IMR-90 (cell line): Measurements from ENCODE around the gene ZFAND2B. TPM values are rescaled to one million over a fixed set of nuclear protein-coding genes. Genes with fewer than 3 reads are reported as not detected.

Source experiments
- ATAC-seq: fragments of 200-7000 bp; cut with Tn5 transposase; 2 replicates; pipeline ENCODE4 v1.9.1; 2020; ENCODE audit warnings: low read depth, mild to moderate bottlenecking, moderate library complexity
- BruUV-seq: library from RNA; stranded (reverse); fragments of 400-500 nt; replicated peaks from 2 replicates; lab custom pipeline; 2021; lab: Mats Ljungman, UMichigan
- CTCF ChIA-PET: fragments of 300-600 bp; formaldehyde crosslinking; extraction: SDS; loops from one replicate; lab custom pipeline; 2021; ENCODE audit warnings: antibody characterized with exemption; lab: Yijun Ruan, JAX
- POLR2A ChIA-PET: fragments of 300-600 bp; sonication (Branson Sonifier 250); formaldehyde crosslinking; loops from one replicate; lab custom pipeline; 2022; ENCODE audit warnings: antibody characterized with exemption; ENCODE audit not compliant: unreplicated experiment; lab: Charles Lee
- DNase-seq: peaks from one replicate; pipeline ENCODE4 v3.0.0; 2013
- H2AFZ ChIP-seq: replicated peaks from 2 replicates; pipeline ENCODE3; 2013; ENCODE audit warnings: low read length, mild to moderate bottlenecking; ENCODE audit not compliant: poor library complexity
- H2AK5ac ChIP-seq: 2 replicates; pipeline ENCODE4 v1.6.1; 2013; ENCODE audit warnings: low read depth, low read length, inconsistent platforms
- H2AK9ac ChIP-seq: replicated peaks from 2 replicates; pipeline ENCODE3; 2013; ENCODE audit warnings: mild to moderate bottlenecking, low read depth, low read length, moderate library complexity; ENCODE audit not compliant: poor library complexity
- H2BK120ac ChIP-seq: 2 replicates; pipeline ENCODE4 v1.6.1; 2013; ENCODE audit warnings: low read depth, low read length, inconsistent platforms
- H2BK15ac ChIP-seq: 3 replicates; pipeline ENCODE4 v1.6.1; 2013; ENCODE audit warnings: low read depth, low read length, inconsistent platforms
- H2BK20ac ChIP-seq: 2 replicates; pipeline ENCODE4 v1.6.1; 2013; ENCODE audit warnings: low read depth, mild to moderate bottlenecking, inconsistent platforms, low read length, moderate library complexity
- H2BK5ac ChIP-seq: 2 replicates; pipeline ENCODE4 v1.6.1; 2013; ENCODE audit warnings: mild to moderate bottlenecking, low read depth, low read length, inconsistent platforms; ENCODE audit not compliant: poor library complexity, severe bottlenecking
- H3K14ac ChIP-seq: replicated peaks from 2 replicates; pipeline ENCODE4 v1.6.1; 2013; ENCODE audit warnings: low read depth, low read length, inconsistent platforms
- H3K18ac ChIP-seq: 2 replicates; pipeline ENCODE4 v1.6.1; 2013; ENCODE audit warnings: low read depth, low read length, control low read depth
- H3K23ac ChIP-seq: 2 replicates; pipeline ENCODE4 v1.6.1; 2013; ENCODE audit warnings: low read depth, low read length, inconsistent platforms
- H3K27ac ChIP-seq: 2 replicates; pipeline ENCODE4 v1.5.1; 2013; ENCODE audit warnings: mild to moderate bottlenecking, control low read depth, low read length; ENCODE audit not compliant: insufficient read depth
- H3K27me3 ChIP-seq: 2 replicates; pipeline ENCODE4 v1.6.1; 2013; ENCODE audit warnings: low read length; ENCODE audit not compliant: control insufficient read depth, insufficient read depth
- H3K36me3 ChIP-seq: 2 replicates; pipeline ENCODE4 v1.6.1; 2013; ENCODE audit warnings: low read length, mixed read lengths; ENCODE audit not compliant: control insufficient read depth, insufficient read depth
- H3K4ac ChIP-seq: 2 replicates; pipeline ENCODE4 v1.6.1; 2013; ENCODE audit warnings: low read depth, low read length, inconsistent platforms
- H3K4me1 ChIP-seq: 2 replicates; pipeline ENCODE4 v1.6.1; 2013; ENCODE audit warnings: low read length, mixed read lengths; ENCODE audit not compliant: control insufficient read depth, insufficient read depth
- H3K4me2 ChIP-seq: 2 replicates; pipeline ENCODE4 v1.6.1; 2013; ENCODE audit warnings: low read depth, mild to moderate bottlenecking, control low read depth, low read length, moderate library complexity
- H3K4me3 ChIP-seq: 2 replicates; pipeline ENCODE4 v1.5.1; 2013; ENCODE audit warnings: low read depth, mild to moderate bottlenecking, control low read depth, low read length, moderate library complexity; ENCODE audit not compliant: insufficient read depth
- H3K56ac ChIP-seq: 2 replicates; pipeline ENCODE4 v1.6.1; 2013; ENCODE audit warnings: low read length, inconsistent platforms; ENCODE audit not compliant: insufficient read depth; ENCODE audit errors: extremely low read depth
- H3K79me1 ChIP-seq, 2 experiments: 2 replicates each; pipeline ENCODE4 v1.6.1; 2013; ENCODE audit warnings: low read length in 2 of 2, inconsistent platforms in 1 of 2, low read depth in 1 of 2
- H3K9ac ChIP-seq: 2 replicates; pipeline ENCODE4 v1.6.1; 2013; ENCODE audit warnings: low read depth, low read length, control low read depth
- H3K9me1 ChIP-seq: 2 replicates; pipeline ENCODE4 v1.6.1; 2013; ENCODE audit warnings: low read length, inconsistent platforms; ENCODE audit not compliant: insufficient read depth
- H3K9me3 ChIP-seq: 2 replicates; pipeline ENCODE4 v1.6.1; 2013; ENCODE audit warnings: low read length; ENCODE audit not compliant: control insufficient read depth, insufficient read depth
- H4K20me1 ChIP-seq: 2 replicates; pipeline ENCODE4 v1.6.1; 2013; ENCODE audit warnings: low read length, inconsistent platforms; ENCODE audit not compliant: insufficient read depth
- H4K5ac ChIP-seq: 2 replicates; pipeline ENCODE4 v1.6.1; 2013; ENCODE audit warnings: mild to moderate bottlenecking, low read depth, low read length, control low read depth
- H4K8ac ChIP-seq, 2 experiments: 2 replicates each; pipeline ENCODE4 v1.6.1; 2013; ENCODE audit warnings: low read depth in 2 of 2, low read length in 2 of 2, control low read depth in 1 of 2, inconsistent platforms in 1 of 2
- H4K91ac ChIP-seq: 2 replicates; pipeline ENCODE4 v1.6.1; 2013; ENCODE audit warnings: low read depth, low read length, inconsistent platforms; ENCODE audit not compliant: insufficient read depth
- BHLHE40 ChIP-seq: fragments of 150-350 bp; IDR thresholded peaks from 2 replicates; pipeline ENCODE4 v1.6.1; 2016; ENCODE audit warnings: mild to moderate bottlenecking, low read depth, low read length
- CHD1 ChIP-seq: IDR thresholded peaks from 2 replicates; pipeline ENCODE4 v1.6.1; 2012; ENCODE audit warnings: low read depth, low read length, improper control_type of control experiment
- FOS ChIP-seq: fragments of 150-350 bp; IDR thresholded peaks from 2 replicates; pipeline ENCODE4 v1.6.1; 2016; ENCODE audit warnings: low read depth, low read length
- MAZ ChIP-seq: IDR thresholded peaks from 2 replicates; pipeline ENCODE4 v1.6.1; 2012; ENCODE audit warnings: low read depth, mild to moderate bottlenecking, low read length, improper control_type of control experiment, moderate library complexity, borderline replicate concordance
- MXI1 ChIP-seq: IDR thresholded peaks from 2 replicates; pipeline ENCODE4 v1.6.1; 2012; ENCODE audit warnings: low read depth, mild to moderate bottlenecking, low read length, moderate library complexity, borderline replicate concordance
- NFE2L2 ChIP-seq: fragments of 150-350 bp; IDR thresholded peaks from 2 replicates; pipeline ENCODE4 v1.6.1; 2016; ENCODE audit warnings: low read depth, mild to moderate bottlenecking, low read length
- RAD21 ChIP-seq: IDR thresholded peaks from 2 replicates; pipeline ENCODE4 v1.6.1; 2012; ENCODE audit warnings: low read length, improper control_type of control experiment
- whole genome bisulfite sequencing, 2 experiments: methylation state at CpG; one replicate each; pipeline versions ENCODE4 v1.1.5 to v1.1.7; 2013; ENCODE audit warnings: missing lambda C conversion rate in 2 of 2; ENCODE audit not compliant: insufficient read length in 1 of 2; ENCODE audit errors: extremely low coverage in 2 of 2; 5-methylcytosine and 5-hydroxymethylcytosine counted together
- dilution Hi-C: fragments of 300-500 bp; cut with HindIII; formaldehyde crosslinking; loops from one replicate; pipeline ENCODE4 v1.14.3; 2018; ENCODE audit warnings: low sequenced_read_pairs; ENCODE audit not compliant: unreplicated experiment
- in situ Hi-C: fragments of 300-500 bp; cut with MboI; formaldehyde crosslinking; loops from 3 replicates; pipeline ENCODE4 v1.14.3; 2019; ENCODE audit warnings: low sequenced_read_pairs, inconsistent platforms, mixed read lengths
- intact Hi-C: fragments of 100-400 bp; cut with micrococcal nuclease; formaldehyde crosslinking; loops from 2 replicates; pipeline ENCODE4 v1.10.0; 2022
- polyA plus RNA-seq, 3 experiments: library from polyadenylated mRNA; depleted of rRNA; stranded (reverse); fragments of >200 nt; gene quantifications; 2 replicates each; pipeline ENCODE4 v1.2.3, GENCODE V29; 2012; ENCODE audit warnings: low replicate concordance in 1 of 3
- total RNA-seq: library from RNA; depleted of rRNA; stranded (reverse); fragments of >200 nt; gene quantifications from 2 replicates; pipeline ENCODE4 v1.2.3, GENCODE V29; 2012
- TF ChIP-seq, protein P1 (sequence below): conservative IDR thresholded peaks from 2 replicates; pipeline ENCODE4 v1.5.1; 2012; ENCODE audit warnings: mild to moderate bottlenecking, low read depth, low read length, improper control_type of control experiment

Gene ZFAND2B
- total and polyA plus RNA-seq, 2 of the 4 experiments (the other 2 are of a cell fraction) = 25.5 to 38.3 TPM

DNA sequence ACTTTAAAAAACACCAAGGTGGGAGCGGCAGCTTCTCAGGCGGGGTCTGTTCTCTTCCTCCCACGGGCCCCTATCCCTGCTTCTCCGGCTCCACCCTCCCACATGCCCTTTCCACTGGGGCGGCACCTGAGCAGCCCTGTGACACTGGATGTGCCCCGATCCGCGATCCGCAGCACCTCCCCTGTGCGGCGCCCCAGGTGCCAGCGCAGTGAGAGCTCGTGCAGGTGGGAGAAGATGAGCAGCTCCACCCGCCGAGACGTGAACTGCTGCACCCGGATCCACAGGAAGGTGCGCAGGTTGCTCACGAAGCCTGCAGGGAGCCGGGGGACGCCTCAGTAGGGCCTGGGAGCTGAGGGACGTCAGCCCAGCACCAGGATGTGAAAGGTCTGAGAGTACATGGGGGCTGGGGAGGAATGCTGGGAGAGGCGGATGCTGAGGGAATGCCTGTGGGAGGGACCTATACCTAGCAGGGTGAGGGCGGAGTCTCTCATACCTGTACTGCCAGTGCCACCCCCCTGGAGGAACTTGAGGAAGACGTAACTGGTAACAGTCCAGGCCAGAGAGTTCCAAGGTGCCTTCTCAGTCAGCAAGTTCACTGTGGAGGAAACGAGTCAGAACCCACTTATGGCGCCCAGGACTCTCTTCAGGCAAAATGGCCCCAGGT lies 9.4 kb downstream of the ZFAND2B start:
- Histone ChIP-seq H3K14ac (no peak overlapping the region), H3K4ac (no peak overlapping the region), H3K27ac (no peak overlapping the region), H3K4me1 (peaks cover 5% of the 10 kb centered on the region; the same call in 1 of the 2 replicates), H4K5ac (no peak overlapping the region), H3K56ac (no peak overlapping the region), H2AK5ac (peak overlapping the region; percentile 64; the same call in 1 of the 2 replicates), H3K4me2 (no peak overlapping the region), H3K36me3 (peaks cover 48% of the 10 kb centered on the region), H3K9me1 (peaks cover 6% of the 10 kb centered on the region), H3K23ac (no peak overlapping the region), H4K91ac (no peak overlapping the region), H2AFZ (no peak overlapping the region), H3K4me3 (no peak overlapping the region), H3K9me3 (no peaks in the 10 kb centered on the region), H4K8ac (no peak overlapping the region), H2BK120ac (no peak overlapping the region), H4K20me1 (peaks cover 11% of the 10 kb centered on the region), H3K9ac (no peak overlapping the region), H2AK9ac (no peak overlapping the region), H3K79me1 (peaks cover 8 to 28% of the 10 kb centered on the region in 2 experiments; a peak in 3 of 4 replicates), H2BK15ac (no peak overlapping the region), H3K27me3 (no peaks in the 10 kb centered on the region), H2BK20ac (no peak overlapping the region; the same call in 1 of the 2 replicates), H3K18ac (no peak overlapping the region), H2BK5ac (no peak overlapping the region)
- DNase-seq = no peak
- in situ Hi-C loops = no loop called here
- intact Hi-C loops = no loop called here
- BruUV-seq = no TSS peak
- dilution Hi-C loops = no loop called here
- TF ChIP-seq MAZ (no peak), MXI1 (no peak), NFE2L2 (no peak), BHLHE40 (no peak), RAD21 (no peak), CHD1 (no peak), FOS (no peak)
- TF ChIP-seq, protein P1, sequence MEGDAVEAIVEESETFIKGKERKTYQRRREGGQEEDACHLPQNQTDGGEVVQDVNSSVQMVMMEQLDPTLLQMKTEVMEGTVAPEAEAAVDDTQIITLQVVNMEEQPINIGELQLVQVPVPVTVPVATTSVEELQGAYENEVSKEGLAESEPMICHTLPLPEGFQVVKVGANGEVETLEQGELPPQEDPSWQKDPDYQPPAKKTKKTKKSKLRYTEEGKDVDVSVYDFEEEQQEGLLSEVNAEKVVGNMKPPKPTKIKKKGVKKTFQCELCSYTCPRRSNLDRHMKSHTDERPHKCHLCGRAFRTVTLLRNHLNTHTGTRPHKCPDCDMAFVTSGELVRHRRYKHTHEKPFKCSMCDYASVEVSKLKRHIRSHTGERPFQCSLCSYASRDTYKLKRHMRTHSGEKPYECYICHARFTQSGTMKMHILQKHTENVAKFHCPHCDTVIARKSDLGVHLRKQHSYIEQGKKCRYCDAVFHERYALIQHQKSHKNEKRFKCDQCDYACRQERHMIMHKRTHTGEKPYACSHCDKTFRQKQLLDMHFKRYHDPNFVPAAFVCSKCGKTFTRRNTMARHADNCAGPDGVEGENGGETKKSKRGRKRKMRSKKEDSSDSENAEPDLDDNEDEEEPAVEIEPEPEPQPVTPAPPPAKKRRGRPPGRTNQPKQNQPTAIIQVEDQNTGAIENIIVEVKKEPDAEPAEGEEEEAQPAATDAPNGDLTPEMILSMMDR = no peak
- WGBS, 2 experiments = 92% methylated on average over 11 of the region's 27 CpGs; no CpG with 5 or more reads in 1 of the 2 experiments
- no peak for ATAC-seq
- CTCF ChIA-PET = interaction anchor here (0.5 kb wide), 1 partner anchor 37 kb away, joined by 3 read pairs; the partner anchor contains the start of gene TUBA4B
- POLR2A ChIA-PET = interaction anchor here (0.6 kb wide), 1 partner anchor 453 kb away, joined by 3 read pairs; no protein-coding TSS in a partner anchor
